ENCODE results near the gene VCX2. TPM values are rescaled to one million over a fixed set of nuclear protein-coding genes. Genes with fewer than 3 reads are reported as not detected.
A peak's percentile ranks its signal among the peaks of the same experiment; 100 is the strongest.

Gene VCX2
- polyA plus RNA-seq, 3 donors: not detected

Small RNA genes lying within 50 kb of the gene (small RNA-seq; reads per million reads assigned to genes)
- 9.9 reads per million, percentile 74 among the genes with 10 or more reads in this experiment for gene MIR651 (ENCODE audit: insufficient read length, low read depth)

Other genes with a start within 250 kb of the VCX2 start
- gene PNPLA4, start 243.9 kb downstream of the VCX2 start, polyA plus RNA-seq: 10 to 100 TPM in 2 of 3 donors, 1 to 10 TPM in 1; 7.1 to 21.5 (median 14.4) TPM

All from CD14-positive monocyte (primary cell).